Activated gamma-delta T cell treated with Interleukin-2 at 50 U/mL for 16 hours (primary cell): ENCODE results near the gene SLCO4A1.
A peak's percentile ranks its signal among the peaks of the same experiment; 100 is the strongest.

ENCODE experiments used
- DNase-seq: peaks from one replicate; pipeline ENCODE4 v3.0.0-alpha.2; 2020

The SLCO4A1 gene

DNA sequence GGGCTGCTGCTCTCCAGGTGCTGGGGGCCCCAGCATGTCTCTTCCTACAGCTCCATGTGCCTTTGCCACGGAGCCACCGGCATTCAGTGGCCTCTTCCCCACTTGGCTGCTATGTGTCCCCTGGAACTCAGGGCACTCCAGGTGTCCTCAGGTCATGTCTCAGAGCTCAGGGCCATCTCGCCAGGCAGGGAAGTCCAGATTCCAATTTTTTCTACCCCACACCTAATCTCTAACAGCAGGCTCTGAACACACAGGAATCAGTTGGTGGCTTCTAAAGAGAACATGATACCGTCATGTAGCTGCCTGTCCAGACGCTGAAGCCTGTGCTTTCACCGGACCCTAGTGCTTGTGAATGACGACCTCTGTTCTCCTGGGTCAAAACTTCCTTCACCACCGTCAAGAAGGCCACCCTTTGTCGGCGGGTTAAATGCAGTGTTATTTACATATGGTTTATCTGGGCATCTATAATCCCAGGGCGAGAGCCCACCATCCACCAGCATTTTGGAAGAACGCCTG, 4.2 kb upstream of the SLCO4A1 start:
- no peak for DNase-seq

DNA sequence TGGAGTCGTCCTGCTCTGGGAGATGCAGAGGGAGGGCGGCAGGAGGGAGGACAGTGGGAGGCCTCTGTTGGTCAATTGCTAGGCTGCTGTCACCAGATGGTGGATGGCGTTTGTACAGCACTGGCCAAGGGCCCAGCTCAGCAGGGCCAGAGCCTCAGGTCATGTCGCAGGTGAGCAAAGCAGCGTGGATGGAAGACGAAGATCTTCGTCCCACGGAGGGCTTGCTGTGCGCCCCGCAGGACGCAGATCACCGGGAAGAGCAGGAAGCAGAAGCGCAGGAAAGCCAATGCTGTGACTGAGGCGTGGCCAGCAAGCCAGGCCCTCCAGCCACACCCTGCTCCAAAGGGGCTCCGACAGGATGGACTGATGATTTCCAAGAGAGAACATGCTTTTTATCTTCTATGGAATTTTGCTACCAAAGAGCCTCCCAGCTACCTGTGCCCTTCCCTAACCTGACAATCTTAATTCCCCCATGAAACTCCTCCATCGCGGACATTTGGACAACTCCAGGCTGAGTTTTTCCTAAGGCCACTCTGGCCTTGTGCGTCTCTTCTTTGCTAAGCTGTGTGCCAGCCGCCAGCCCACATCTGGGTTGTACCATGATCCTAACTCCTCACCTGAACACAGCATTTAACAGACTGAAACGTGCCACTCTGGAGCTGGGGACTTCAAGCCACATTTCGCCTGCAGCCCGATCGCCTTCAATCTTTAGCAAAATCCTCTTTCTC, 3.5 kb upstream of the SLCO4A1 start:
- DNase-seq: no peak

DNA sequence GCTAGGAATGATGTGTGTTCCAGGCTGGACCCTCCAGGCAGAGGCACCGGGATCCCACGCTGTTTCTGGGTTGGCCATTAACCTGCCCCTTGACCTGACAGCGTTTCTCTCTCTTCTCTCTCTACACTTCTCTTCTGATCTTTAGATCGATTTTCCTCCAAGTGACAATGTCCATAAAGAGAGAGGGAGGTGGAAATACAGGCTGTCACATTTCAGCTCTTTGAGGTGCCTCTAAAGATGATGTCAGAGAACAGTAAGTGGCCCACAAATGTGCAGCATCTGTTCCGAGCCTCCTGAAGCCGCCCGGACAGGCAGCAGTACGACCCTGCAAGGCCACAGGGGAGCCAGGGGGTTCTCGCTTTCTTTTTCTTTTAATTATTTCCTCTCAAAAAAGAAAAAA, 2.5 kb upstream of the SLCO4A1 start:
- DNase-seq: no peak

DNA sequence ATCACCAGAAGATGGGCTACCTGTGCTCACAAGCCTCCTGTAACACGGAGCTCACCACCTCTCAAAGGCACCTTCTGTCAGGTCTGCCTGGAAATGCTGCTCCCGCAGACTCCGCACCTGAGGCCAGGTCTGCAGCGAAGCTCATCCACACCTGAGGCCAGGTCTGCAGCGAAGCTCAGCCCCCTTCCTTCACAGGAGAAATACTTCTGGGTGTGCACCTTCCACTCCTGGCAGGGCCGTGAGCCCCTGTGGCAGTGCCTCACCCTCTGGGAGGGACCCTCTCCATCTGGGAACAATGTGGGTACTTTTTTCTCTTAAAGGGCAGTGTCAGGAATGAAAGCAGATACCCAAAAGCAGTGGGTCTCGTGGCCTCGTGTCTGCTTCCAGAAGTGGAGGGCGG, 1.4 kb upstream of the SLCO4A1 start:
- DNase-seq: no peak

DNA sequence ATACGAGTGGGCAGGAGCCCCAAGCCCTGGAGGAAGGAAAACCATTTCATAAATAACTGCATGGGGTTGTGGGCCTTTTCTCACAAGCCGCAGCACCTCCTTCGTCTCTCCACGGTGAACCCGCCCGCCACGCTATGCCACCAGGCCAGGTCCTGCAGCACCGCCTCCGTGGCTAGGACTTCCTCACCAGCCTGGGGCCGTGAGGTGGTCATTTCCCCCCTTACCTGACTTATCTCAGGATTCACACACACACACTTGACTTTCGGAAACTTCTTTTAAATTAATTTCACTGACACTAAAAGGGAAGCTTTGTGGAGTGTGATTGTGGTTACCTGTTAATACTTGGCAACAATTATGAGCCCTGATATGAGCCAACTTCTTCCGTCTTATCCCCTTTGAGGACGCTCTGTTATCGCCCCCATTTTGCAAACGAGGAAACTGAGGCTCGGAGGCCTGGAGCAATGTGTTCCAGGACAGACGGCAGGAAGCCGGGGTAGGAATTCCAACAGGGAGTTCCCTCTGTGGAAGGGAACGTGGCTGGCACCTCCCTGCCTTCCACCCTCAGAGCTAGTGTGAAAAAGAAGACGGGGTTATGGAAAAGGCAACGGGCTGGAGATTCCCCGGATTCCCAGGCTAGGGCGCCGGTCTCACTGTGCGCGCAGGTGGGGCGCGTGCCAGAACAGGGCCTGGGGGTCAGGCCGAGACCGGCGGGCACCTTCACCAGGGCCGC, 817 bp upstream of the SLCO4A1 start:
- no peak for DNase-seq

DNA sequence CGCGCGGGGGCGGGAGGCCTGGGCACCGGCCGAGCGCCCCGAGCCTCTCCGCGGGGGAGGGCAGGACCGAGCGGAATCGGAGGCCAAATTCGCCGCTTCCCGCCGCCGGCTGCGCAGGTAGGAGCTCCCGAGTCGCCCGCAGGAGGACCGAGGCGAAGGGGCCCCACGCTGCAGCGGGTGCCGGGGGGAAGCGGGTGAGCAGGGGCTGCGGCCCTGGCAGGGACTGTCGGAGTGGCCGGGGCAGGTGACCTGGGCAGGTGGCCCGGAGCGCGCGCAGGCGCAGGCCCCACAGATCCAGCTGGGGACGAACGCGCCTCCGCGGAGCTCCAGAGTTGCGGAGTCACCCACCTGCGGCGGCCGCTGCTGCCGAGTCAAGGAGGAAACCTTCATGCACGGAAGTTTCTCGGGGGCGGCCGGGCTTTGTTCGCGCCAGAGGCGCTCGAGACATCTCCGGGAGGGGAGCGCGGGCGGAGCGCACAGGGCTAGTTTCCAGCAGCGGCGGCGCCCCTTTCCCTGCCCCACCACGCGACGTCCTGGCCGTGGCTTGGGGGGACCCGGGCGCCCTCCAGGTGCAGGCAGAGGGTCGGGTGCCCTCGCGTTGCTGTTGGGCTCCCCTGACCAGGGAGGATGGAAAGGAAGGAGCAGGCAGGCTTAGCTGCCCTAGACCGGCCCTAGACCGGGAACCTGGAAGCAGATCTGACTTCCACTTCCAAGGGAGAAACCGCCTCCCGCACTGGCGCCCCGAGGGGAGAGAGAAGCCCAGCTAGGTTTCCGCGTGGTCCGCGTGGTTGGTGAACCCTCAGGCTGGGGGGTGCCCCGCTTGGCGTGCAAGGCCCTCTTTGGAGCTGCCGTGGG, 590 bp downstream of the SLCO4A1 start:
- DNase-seq: peak; percentile 55

DNA sequence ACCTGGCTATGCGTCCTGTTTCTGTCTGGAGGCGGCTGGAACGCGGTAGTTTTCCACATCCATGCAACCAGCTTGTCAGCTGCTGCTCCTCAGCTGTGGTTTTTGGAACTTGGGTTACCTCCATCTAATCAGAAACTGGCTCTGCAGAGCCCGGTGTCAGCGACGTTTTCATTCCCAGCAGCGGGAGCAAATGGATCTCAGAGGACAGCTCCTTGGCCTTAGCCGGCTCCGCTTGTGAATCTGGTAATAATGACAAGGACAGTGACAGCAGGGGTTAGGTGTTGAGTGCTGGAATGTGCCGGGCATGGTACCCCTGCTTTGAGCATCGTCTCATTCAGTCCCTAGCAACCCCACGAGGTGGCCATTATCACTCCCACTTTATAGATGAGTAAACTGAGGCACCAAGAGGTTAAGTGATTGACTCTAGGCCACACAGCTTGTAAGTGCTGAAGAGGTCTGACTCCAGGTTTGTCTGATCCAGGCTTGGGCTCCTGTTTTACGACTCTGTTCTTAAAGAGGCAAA, 1.3 kb downstream of the SLCO4A1 start:
- DNase-seq: no peak

DNA sequence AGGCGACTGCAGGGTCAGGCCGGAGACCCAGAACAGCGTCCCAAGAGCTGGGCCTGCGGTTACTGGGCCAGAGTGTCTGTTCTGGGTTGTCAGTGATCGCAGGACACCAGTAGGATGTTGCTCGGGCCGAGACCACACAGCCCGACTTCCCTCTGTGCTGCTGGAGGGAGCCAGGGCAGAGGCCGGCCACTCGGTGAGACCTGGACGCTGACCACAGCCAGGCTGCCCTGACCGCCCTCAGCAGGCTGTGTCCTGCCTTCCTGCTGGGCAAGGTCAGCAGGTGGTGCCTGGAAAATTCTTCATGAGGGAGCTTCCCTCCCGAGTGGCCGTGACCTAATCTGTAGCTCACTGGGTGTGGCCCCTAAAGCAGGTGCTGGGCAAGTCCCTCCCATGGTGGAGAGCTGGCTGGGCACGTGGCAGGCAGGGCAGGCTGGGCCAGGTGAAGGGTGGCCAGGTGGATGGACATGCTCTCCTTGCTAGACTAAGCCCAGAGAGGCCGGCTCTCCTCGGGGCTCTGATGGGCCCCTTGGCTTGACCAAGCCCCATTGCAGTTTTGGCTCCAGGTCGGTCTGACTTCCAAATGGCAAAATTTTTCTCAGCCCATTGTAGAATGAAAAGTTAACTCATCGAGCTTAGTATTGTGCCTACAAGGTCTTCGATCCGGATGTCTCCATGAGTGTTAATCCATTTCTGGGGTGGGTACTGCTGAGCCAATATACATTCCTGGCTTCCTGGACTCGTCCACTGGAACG, 1.9 kb downstream of the SLCO4A1 start:
- DNase-seq: no peak

DNA sequence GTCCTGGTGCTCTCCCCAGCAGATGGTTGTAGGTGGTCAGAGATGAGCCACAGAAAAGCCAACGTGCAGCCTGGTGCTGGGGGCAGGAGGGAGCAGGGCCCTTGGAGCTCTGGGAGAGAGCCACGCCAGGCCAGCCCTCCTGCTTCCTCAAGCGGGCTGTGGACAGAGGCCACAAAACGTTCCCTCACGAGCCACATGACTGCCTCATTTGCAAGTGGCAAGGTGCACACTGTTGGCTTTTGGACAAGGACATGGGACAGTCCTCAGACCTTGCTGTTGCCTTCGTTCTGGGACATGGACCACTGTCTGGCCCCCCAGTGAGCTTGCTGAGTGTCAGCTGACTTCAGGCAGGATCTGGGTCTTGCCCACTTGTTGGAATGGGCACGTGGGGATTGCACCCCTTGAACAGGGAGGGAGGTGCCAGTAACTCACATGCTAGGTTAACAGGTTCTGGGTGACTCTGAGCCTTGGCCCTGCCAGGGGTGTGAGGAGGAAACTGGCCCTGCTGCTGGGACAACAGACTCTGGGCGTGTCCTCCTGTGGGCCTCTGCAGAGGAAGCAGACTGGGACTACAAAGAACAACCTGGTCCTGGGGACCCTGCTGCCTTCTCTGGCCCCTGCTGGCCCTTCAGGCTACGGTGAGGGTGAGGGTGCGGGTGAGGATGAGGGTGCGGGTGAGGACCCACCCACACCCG, 2.6 kb downstream of the SLCO4A1 start:
- no peak for DNase-seq

DNA sequence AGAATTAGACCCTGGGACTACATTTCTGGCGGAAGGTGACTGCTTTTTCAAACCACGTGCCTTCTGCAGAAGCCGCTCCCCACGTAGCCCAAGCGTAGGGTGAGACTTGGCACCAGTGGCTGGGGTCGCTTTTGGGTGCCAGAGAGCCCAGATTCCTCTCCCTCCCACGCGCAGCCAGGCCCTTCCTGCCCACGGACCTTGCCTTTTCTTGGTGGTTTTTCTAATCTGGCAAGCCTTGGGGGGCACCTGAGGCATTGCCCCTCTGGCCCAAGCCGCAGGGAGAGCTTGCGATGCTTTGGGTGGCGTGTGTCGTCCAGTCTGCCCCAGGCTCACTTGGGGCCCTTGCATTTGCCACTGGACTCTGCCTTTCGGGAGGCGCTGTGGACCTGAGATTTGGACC, 3.3 kb downstream of the SLCO4A1 start:
- DNase-seq: no peak

DNA sequence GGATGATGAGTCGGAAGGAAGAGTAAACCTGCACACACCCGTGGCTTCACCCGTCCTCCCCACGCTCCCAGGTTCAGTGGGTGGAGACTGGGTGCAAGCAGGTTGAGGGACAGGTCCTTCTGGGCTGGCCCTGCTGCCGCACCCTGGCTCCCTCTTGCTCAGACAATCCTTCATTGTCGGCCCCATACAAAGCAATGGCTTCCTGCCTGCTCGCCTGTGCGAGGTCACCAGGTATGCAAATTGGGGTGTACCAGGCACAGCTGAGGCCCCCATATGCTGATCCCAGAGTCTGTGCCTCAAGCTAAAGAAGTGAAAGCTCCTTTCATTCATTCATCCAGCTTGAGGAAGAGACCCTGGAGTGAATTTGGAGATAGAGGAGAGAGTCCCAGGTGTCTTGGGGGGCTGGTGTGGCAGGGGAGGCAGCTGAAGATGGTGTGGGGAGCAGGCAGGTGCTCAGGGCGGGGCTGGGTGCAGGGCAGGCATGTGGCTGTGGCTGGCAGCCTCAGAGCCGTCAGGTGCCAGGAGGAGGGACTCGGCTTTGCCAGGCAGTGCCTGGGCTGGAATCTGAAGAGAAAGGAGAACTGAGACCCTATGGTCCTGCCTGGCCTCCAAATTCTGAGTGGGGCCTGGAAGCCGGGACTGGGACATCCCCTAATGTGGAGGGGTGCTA, 4.7 kb downstream of the SLCO4A1 start:
- DNase-seq: no peak

DNA sequence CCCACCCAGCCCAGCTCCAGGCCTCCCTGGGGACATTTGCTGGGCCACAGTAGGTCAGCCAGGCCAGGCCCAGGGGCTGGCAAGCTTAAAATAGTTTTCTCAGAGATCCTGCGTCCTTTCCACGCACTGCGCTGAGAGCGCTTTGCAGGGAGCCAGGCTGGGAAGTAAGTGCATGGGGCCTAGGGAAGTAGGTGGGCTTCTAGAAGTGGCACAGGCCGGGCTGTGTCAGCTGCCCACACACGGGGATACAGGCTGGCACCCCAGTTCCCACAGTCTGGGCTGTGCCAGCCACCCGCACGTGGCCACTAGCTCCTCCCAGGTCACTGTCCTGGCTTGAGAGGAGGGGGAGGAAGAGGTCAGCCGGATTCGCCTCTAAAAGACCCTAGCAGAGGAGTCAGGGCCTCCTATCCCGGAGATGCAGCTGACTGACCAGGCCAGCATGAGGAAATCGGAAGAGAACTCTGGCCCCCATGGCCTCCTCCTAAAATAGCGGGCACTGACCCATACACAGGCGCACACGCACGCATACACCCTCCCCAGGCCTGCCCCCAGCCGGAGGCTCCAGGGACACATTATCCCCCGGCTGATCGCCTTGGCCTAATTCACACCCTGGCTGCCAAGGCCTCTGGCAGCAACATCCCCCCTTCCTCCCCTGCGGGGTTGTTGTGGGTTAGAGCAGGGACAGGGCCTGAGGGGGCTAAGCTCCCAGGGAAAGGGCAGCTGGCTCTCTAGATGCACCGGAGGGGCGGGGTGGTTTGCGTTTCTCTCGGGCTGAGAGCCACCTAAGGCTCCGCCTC, 5.4 kb downstream of the SLCO4A1 start:
- DNase-seq: no peak

DNA sequence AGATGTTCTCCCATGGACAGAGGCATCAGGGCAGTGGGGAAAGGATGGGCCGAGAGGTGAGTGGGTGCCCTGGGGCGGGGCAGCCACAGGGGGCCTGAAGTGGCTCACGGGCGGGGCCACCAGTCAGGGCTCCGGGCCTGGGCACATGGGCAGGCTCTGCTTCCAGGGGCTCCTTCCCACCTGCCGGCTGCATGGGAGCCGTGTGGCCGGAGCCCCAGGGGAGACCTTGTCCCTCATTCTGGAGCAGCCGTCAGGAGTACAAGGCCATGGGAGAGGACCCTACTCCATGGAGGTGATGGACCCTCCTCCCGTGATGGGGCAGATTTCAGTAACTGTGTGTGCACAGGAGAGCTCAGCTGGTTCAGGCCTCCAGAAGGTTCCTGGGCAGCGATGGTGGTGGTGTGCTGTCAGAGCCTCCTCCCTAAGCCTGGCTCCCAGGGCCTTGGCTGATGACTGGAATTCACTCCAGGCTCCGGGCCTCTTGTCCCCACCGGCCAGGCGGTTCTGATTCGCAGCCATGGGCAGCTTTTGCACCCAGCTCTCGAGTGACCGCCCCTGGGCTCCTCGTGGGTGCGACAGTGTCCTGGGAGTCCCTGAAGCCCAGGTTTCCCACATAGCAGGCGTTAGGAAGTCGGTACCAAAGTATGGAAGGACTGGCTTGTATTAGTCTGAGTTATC, 6.2 kb downstream of the SLCO4A1 start:
- DNase-seq: no peak

DNA sequence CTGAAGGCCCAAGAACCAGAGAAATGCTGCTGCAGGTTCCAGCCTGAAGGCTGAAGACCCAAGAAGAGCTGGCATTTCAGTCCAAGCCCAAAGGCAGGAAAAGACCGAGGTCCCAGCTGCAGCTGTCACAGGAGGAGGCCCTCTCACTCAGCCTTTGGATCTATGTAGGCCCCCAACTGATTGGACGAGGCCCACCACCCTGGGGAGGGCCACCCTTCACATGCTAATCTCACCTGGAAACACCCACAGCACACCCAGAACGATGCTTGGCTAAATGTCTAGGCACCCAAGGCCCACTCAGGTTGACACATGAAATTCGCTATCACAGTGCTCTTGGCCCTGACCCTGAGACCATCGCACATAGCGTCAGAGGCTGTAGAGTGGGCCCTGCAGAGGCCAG, 6.8 kb downstream of the SLCO4A1 start:
- DNase-seq: no peak

DNA sequence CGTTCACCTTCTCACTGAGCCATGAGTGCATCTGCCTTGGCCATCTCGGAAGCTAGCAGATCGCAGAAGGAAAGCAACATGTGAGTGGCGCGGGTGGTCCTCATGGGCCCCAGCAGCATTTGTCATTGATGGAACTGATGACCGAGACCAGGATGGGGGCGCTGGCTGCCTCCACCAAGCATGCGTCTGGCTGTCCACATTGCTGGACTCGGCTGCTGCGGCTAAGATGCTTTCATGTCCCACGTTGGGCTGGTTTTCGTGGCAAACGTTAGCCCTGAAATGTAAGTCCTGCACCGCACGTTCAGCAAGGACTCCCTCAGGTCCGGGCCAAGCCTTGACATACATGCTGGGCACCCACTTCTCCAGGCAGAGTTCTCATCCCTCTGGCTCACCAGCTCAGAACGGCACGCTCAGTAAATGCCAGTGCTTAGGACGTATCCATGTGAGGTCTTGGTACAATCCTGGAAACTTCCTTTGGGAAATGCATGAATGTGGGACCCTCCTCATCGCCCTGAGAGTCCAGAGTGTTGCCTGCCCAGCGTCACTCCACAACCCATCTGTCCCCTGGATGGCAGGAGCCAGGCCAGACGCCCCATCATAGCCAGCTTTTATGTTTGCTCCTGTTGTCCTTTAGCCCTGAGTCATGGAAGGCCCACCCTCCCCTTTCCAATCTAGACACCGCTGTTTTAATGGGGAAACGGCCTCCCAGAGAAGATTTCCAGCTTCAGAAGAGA, 8.4 kb downstream of the SLCO4A1 start:
- DNase-seq: no peak

DNA sequence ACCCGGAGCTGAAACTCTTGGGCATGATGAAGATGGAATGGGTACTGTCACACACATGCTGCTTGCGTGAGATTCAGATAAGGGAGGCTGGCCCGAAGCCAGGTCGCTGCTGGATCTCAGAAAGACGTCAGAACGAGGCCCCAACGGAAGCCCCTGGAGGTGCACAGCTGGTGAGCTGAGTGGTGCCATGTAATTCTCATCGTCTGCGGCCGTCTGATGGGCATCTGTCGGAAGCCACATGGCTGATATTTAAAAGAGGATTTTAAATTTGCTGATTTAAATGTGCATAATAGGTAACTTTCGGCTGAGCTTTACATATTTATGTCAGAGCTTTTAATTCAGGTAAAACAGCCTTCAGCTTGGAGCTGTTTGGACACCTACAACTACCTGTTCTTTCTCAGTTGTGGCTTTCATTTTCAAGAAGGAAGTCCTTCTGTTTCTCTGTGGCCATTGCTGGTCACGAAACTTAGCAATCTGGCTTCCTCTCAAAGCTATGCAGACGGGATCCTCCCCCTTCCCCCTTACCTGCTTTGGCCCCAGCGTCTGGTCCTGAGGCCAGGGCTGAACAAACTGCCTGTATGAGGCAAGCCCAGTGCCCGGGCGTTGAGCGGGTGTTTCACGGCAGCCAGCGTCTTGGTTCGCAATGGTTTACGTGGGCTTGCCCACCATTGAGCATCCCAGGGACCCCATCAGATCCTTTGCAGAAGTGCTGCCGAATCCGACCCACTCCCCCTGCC, 9.2 kb downstream of the SLCO4A1 start:
- DNase-seq: peak; percentile 86

DNA sequence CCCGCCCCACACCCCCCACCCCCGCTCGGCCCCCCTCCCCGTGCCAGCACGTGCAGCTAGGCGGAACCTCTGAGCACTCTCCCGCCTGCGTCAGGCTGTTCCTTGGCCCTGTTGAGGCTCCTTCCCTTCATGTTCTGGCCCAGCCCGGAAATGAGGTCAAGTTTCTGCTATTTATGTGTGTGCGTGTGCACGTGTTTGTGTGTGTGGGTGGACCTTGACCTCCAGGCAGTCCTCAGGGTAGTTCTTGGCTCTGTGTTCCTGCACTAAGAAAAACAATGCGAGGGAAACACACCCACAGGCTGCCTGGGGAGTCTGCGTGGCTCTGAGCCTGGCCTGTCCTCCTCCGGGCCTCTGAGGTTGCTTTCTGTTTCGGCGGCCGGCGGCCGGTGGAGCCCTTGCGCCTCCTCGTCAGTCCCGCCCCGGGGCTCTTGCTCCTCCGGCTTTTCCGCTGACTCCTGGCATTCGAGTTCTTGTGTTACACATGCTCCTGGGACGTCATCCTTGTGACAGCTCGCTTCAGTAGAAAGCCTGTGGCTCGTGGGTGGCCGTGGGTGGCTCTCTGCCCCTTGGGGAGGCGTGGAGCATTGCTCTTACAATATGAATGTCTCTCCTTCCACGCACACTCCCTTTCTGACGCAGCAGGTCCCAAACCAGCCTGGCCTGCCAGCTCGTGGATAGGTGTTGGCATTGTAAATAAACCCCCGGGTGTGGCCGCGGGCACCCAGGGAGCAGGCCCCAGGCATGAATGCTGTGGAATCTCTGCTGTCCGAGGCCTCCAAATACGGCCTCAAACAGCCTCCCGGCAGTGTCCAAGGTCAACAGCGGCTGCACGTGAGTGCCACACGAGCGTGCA, 10.0 kb downstream of the SLCO4A1 start:
- peak; percentile 65 for DNase-seq
